Activated naive CD8-positive, alpha-beta T cell treated with anti-CD3 and anti-CD28 coated beads, Interleukin-2, amount 50 U/mL, for 24 hours (primary cell): Measurements from ENCODE around the gene PHF14.
A peak's percentile ranks its signal among the peaks of the same experiment; 100 is the strongest.
"Not testable (repeated sequence)": the region's sequence is repeated elsewhere in the genome, so short reads cannot be mapped to it uniquely, and the experiment has no call there.

Experiments
- ATAC-seq: fragments of 150-1000 bp; cut with Tn5 transposase; one replicate; pipeline ENCODE4 v1.10.0; 2021
- DNase-seq: peaks from one replicate; pipeline ENCODE4 v3.0.0; 2021
- H3K27ac Mint-ChIP-seq: one replicate; pipeline ENCODE4 v1.8.0; 2021; ENCODE audit warnings: mild to moderate bottlenecking, mixed read lengths
- H3K27me3 Mint-ChIP-seq: one replicate; pipeline ENCODE4 v1.8.0; 2021; ENCODE audit warnings: mixed read lengths
- H3K36me3 Mint-ChIP-seq: one replicate; pipeline ENCODE4 v1.8.0; 2021; ENCODE audit warnings: low read depth, mixed read lengths
- H3K4me1 Mint-ChIP-seq: one replicate; pipeline ENCODE4 v1.8.0; 2021; ENCODE audit warnings: mixed read lengths
- H3K4me3 Mint-ChIP-seq: one replicate; pipeline ENCODE4 v1.8.0; 2021; ENCODE audit warnings: mild to moderate bottlenecking, moderate library complexity, mixed read lengths
- H3K9me3 Mint-ChIP-seq: one replicate; pipeline ENCODE4 v1.8.0; 2021; ENCODE audit warnings: mixed read lengths

PHF14 gene

DNA sequence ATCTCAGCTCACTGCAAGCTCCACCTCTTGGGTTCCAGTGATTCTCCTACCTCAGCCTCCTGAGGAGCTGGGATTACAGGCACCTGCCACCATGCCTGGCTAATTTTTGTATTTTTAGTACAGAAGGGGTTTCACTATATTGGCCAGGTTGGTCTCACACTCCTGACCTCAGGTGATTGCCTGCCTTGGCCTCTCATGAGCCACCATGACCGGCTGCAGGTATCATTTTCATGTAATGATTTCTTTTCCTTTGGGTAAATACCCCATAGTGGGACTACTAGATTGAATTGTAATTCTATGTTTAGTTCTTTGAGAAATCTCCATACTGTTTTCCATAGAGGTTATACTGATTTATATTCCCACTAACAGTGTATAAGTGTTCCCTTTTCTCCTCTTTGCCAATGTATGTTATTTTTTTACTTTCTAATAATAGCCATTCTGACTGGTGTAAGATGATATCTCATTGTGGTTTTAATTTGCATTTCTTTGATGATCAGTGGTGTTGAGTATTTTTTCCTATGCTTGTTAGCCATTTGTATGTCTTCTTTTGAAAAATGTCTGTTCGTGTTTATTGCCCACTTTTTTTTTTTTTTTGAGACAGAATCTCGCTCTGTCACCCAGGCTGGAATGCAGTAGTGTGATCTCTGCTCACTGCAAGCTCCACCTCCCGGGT, 20.5 kb upstream of the PHF14 start:
- not testable (repeated sequence) for H3K27me3 Mint-ChIP-seq, H3K4me1 Mint-ChIP-seq, H3K4me3 Mint-ChIP-seq, DNase-seq, H3K36me3 Mint-ChIP-seq, ATAC-seq, H3K9me3 Mint-ChIP-seq, H3K27ac Mint-ChIP-seq

DNA sequence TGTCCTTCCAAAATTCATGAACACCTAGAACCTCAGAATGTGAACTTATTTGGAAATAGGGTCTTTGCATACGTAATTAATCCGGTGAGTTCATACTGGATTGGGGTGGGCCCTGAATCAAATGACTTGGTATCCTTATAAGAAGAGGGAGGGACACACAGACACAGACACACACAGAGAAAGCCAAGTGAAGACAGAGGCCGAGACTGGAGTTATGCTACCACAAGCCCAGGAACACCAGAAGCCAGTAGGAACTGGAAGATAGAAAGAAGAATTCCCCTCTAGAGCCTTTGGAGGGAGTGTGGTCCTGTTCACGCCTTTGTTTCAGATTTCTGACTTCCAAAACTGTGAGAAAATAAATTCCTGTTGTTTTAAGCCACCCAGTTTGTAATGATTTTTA, 17.1 kb upstream of the PHF14 start:
- Mint-ChIP-seq H3K27me3 (peaks cover 8% of the 10 kb centered on the region), H3K36me3 (peaks cover 2% of the 10 kb centered on the region), H3K4me1 (peaks cover 2% of the 10 kb centered on the region), H3K27ac (no peak overlapping the region), H3K4me3 (no peak overlapping the region), H3K9me3 (peaks cover 3% of the 10 kb centered on the region)
- DNase-seq = no peak
- ATAC-seq = no peak

DNA sequence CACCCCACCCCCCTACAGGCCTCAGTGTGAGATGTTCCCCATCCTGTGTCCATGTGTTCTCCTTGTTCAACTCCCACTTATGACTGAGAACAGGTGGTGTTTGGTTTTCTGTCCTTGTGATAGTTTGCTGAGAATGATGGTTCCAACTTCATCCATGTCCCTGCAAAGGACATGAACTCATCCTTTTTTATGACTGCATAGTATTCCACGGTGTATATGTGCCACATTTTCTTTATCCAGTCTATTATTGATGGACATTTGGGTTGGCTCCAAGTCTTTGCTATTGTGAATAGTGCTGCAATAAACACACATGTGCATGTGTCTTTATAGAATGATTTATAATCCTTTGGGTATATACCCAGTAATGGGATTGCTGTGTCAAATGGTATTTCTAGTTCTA, 13.4 kb upstream of the PHF14 start:
- peaks cover 17% of the 10 kb centered on the region for H3K27me3 Mint-ChIP-seq
- not testable (repeated sequence) for H3K9me3 Mint-ChIP-seq, H3K27ac Mint-ChIP-seq, DNase-seq, ATAC-seq, H3K36me3 Mint-ChIP-seq, H3K4me3 Mint-ChIP-seq, H3K4me1 Mint-ChIP-seq

DNA sequence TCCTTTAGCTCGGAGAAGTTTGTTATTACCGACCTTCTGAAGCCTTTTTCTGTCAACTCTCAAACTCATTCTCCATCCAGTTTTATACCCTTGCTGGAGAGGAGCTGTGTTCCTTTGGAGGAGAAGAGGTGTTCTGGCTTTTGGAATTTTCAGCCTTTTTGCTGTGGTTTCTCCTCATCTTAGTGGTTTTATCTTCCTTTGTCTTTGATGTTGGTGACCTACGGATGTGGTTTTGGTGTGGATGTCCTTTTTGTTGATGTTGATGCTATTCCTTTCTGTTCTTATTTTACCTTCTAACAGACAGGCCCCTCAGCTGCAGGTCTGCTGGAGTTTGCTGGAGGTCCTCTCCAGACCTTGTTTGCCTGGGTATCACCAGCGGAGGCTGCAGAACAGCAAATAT, 8.7 kb upstream of the PHF14 start:
- not testable (repeated sequence) for H3K4me1 Mint-ChIP-seq, ATAC-seq, H3K27ac Mint-ChIP-seq, DNase-seq, H3K36me3 Mint-ChIP-seq, H3K4me3 Mint-ChIP-seq
- Mint-ChIP-seq H3K9me3 (peaks cover 11% of the 10 kb centered on the region), H3K27me3 (peaks cover 21% of the 10 kb centered on the region)

DNA sequence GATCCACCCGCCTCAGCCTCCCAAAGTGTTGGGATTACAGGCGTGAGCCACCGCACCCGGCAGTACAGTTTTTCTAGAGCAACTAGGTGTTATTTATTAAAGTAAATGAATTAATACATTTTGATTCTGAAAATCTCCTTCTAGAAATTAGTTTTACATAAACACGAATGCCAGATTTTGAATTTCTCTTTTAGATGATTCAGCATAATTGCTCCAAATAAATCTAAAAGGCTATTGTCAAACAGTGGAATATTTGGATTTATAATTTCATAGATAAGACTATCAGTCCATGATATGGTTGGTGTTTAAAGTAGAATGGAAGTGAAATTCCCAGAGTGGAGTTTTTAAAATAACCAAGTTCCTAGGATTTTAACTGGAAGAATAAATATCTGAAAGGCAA, 1.5 kb upstream of the PHF14 start:
- no peak overlapping the region for H3K27ac Mint-ChIP-seq
- H3K36me3 Mint-ChIP-seq = peaks cover 24% of the 10 kb centered on the region
- H3K4me1 Mint-ChIP-seq = peaks cover 41% of the 10 kb centered on the region
- DNase-seq = no peak
- no peak for ATAC-seq
- no peaks in the 10 kb centered on the region for H3K9me3 Mint-ChIP-seq
- peaks cover 8% of the 10 kb centered on the region for H3K27me3 Mint-ChIP-seq
- no peak overlapping the region for H3K4me3 Mint-ChIP-seq

DNA sequence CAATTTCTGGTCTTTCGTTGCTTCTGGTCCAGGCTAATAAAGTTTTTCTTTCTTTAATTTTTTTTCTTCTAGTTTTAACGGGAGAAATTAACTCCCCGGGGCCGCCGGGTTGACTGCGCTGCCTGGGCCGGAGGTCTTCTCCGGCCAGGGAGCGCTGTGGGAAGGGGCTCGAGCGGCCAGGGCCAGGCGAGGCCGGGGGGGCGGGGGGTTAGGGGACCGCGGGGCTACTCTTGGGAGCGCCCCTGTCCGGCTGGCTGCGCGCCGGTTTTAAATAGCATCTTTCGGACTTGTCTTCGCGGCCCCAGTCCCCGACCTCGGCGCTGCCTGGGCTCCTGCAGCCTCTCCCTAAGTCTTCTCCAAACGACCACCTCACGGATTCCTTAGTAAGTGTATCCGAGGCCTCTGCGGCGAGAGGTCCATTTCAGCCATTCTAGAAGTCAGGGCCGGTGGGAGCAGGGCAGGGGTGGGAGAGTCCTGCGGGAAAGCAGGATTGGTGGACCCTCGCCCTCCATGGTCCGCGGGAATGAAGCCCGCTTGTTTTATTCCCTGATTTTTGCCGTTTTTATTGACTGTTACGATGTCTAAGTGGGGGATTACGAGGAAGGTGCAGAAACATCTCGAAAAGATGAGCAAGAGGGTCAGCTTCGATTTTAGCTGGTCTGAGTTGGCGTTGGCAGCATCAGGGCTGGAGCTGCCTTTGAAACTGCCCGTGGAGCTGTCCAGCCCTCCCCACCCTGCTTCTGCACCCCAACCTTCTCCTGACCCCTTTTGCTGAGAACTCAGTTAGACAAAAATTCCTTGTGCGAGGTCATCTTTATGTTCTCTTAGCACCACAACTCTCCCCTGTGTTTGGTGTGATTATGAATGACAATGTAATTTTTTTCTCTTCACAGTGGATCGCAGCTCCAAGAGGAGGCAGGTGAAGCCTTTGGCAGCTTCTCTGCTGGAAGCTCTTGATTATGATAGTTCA, 555 bp downstream of the PHF14 start:
- ATAC-seq (peak; percentile 13), DNase-seq (peak; percentile 24)
- Mint-ChIP-seq H3K27ac (peak overlapping the region; percentile 97), H3K4me3 (peak overlapping the region; percentile 97), H3K4me1 (peaks cover 52% of the 10 kb centered on the region), H3K27me3 (peaks cover 6% of the 10 kb centered on the region), H3K36me3 (peaks cover 36% of the 10 kb centered on the region), H3K9me3 (no peaks in the 10 kb centered on the region)

DNA sequence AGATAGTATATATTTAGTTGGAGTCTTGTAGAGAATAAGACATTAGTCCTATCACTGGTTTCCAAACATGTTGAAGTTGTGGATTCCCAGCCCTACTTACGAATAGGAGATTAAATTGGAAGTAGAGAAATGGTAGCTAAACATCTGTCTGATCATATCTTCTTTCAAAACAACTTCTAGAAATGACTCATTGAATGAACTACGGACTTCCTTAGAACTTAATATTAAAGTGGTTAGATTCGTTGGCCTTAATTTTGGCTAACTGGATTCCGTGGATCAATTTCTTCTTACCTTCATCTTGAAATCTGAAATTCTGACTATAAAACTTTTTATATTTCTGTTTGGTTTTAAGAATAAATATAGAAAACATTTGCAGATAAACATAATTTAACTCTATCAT, 3.4 kb downstream of the PHF14 start:
- DNase-seq = no peak
- peak overlapping the region; percentile 4 for H3K4me3 Mint-ChIP-seq
- ATAC-seq = no peak
- no peaks in the 10 kb centered on the region for H3K9me3 Mint-ChIP-seq
- H3K27me3 Mint-ChIP-seq = peaks cover 2% of the 10 kb centered on the region
- peaks cover 69% of the 10 kb centered on the region for H3K4me1 Mint-ChIP-seq
- peaks cover 49% of the 10 kb centered on the region for H3K36me3 Mint-ChIP-seq
- no peak overlapping the region for H3K27ac Mint-ChIP-seq

DNA sequence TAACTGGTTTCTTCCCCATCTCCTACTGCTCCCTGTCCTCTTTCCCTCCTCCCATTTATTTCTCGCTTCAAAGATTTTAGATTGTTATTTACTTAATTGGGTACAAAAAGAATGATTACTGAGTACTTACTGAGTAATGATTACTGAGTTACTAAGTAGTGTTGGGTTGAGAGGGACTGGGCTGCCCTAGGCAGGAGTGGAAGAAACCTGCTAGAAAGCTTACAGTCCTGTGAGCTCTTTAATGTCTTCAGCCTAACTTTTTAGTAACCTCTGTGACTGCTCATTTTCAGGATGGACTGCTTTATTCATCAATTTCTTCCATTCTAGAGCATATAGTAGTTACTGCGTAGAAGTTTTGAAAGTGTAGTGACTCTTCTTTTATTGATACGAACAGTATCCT, 7.6 kb downstream of the PHF14 start:
- Mint-ChIP-seq H3K4me3 (no peak overlapping the region), H3K4me1 (peaks cover 46% of the 10 kb centered on the region), H3K9me3 (no peaks in the 10 kb centered on the region), H3K27me3 (no peaks in the 10 kb centered on the region), H3K36me3 (peaks cover 47% of the 10 kb centered on the region), H3K27ac (no peak overlapping the region)
- ATAC-seq (no peak), DNase-seq (no peak)

DNA sequence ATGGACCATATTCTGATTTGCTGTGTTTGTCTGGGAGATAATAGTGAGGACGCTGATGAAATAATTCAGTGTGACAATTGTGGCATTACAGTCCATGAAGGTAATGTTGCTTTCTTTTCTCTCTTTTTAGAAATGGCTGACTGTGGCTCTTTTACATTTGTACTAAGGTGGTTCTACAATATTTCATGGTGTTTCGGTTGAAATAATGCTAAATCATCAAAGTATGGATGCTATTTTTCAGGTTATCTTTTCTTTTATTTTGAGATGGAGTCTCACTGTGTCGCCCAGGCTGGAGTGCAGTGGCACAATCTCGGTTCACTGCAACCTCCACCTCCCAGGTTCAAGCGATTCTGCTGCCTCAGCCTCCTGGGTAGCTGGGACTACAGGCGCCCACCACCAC, 17.1 kb downstream of the PHF14 start:
- H3K4me3 Mint-ChIP-seq, DNase-seq, ATAC-seq, H3K27me3 Mint-ChIP-seq, H3K4me1 Mint-ChIP-seq, H3K27ac Mint-ChIP-seq: not testable (repeated sequence)
- peaks cover 52% of the 10 kb centered on the region for H3K36me3 Mint-ChIP-seq
- peaks cover 11% of the 10 kb centered on the region for H3K9me3 Mint-ChIP-seq

DNA sequence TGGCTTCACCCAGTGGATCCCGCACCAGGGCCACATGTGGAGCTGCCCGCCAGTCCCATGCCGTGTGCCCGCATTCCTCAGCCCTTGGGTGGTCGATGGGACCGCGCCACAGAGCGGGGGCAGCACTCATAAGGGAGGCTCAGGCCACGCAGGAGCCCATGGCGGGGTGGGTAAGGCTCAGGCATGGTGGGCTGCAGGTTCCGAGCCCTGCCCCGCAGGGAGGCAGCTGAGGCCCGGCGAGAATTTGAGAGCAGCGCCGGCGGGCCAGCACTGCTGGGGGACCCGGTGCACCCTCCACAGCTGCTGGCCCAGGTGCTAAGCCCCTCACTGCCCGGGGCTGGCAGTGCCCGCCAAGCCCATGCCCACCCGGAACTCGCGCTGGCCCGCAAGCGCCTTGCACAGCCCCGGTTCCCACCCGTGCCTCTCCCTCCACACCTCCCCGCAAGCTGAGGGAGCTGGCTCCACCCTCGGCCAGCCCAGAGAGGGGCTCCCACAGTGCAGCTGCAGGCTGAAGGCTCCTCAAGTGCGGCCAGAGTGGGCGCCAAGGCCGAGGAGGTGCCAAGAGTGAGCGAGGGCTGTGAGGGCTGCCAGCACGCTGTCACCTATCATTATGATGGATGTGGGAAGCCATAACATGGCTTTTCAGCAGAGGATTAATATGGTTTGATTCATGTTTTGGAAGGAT, 22.0 kb downstream of the PHF14 start:
- DNase-seq, H3K27me3 Mint-ChIP-seq, H3K4me3 Mint-ChIP-seq, ATAC-seq, H3K27ac Mint-ChIP-seq: not testable (repeated sequence)
- peaks cover 23% of the 10 kb centered on the region for H3K4me1 Mint-ChIP-seq
- H3K9me3 Mint-ChIP-seq = peaks cover 11% of the 10 kb centered on the region
- peaks cover 51% of the 10 kb centered on the region for H3K36me3 Mint-ChIP-seq

DNA sequence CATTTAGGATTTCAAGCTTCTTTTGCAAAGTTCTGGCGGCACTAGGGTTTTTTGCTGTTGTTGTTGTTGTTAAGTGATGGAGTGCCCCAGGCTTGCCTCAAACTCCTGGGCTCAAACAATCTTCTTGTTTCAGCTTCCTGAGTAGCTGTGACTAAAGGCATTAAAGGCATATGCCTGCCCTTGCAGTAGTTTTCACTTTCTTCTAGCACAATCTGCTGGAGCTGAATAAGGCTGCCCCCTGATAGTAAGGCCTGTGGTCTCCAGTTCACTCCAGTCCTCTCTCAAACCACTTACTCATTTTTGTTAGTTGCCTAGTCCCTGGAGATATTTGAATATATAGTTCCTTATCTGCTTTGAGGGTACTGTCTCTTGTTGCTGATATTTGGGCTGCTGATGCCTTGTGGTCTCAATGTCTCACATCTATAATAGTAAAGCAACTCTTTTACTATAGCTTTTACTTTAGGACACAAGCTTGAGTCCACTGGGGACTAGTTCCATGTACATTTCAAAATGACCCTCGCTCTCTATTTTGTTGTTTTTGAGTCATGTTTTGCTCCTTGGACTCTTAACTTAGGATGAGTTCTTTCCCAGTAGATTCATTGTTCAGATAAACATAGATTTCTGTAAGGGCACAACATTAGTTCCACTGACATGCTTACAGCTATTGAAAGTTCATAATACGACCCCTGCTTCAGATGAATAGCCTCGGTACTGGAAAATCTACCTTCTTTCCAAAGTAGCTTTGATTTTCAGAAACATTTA, 25.5 kb downstream of the PHF14 start:
- Mint-ChIP-seq H3K4me3 (no peak overlapping the region), H3K27me3 (no peaks in the 10 kb centered on the region), H3K27ac (peak overlapping the region; percentile 16), H3K36me3 (peaks cover 51% of the 10 kb centered on the region), H3K9me3 (peaks cover 5% of the 10 kb centered on the region), H3K4me1 (peaks cover 33% of the 10 kb centered on the region)
- no peak for DNase-seq
- ATAC-seq = no peak

DNA sequence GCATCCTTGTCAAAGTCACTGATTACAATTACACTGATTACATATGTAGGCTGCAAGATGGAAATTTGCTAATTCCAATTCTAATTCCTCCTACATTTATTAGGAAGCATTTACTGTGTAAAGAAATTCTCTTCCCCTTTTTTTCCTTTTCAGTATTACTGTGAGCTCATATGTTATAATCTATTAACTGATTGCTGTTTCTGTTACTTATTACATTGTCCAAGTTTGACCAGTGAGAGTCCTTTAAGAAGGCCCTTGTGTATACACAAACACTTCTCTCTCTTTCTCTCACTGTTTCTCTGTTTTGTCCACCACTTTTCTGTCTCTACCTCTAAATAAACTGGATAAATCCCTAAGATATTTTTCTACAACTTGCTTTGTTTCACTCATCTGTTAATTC, 31.5 kb downstream of the PHF14 start:
- H3K27me3 Mint-ChIP-seq = no peaks in the 10 kb centered on the region
- peaks cover 45% of the 10 kb centered on the region for H3K36me3 Mint-ChIP-seq
- ATAC-seq = no peak
- H3K4me1 Mint-ChIP-seq = peaks cover 26% of the 10 kb centered on the region
- DNase-seq = no peak
- no peak overlapping the region for H3K4me3 Mint-ChIP-seq
- H3K27ac Mint-ChIP-seq = no peak overlapping the region
- no peaks in the 10 kb centered on the region for H3K9me3 Mint-ChIP-seq

DNA sequence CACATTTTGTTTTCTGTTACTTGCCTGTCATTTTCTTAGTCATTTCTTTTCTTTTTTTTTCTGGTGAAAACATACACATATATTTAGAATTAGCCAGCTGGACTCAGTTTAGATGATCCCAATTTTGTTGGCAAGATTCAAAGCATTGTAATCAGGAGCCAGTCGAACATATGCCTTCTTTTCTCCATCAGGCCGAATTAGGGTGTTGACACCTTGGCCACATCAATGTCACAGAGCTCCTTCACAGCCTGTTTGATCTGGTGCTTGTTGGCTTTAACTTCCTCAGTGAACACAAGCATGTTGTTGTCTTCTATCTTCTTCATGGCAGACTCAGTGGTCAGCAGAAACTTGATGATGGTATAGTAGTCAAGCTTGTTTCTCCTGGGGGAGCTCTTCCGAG, 32.6 kb downstream of the PHF14 start:
- Mint-ChIP-seq H3K36me3 (peaks cover 39% of the 10 kb centered on the region), H3K27me3 (no peaks in the 10 kb centered on the region), H3K27ac (no peak overlapping the region), H3K4me1 (peaks cover 20% of the 10 kb centered on the region), H3K9me3 (no peaks in the 10 kb centered on the region), H3K4me3 (no peak overlapping the region)
- ATAC-seq (no peak), DNase-seq (no peak)

DNA sequence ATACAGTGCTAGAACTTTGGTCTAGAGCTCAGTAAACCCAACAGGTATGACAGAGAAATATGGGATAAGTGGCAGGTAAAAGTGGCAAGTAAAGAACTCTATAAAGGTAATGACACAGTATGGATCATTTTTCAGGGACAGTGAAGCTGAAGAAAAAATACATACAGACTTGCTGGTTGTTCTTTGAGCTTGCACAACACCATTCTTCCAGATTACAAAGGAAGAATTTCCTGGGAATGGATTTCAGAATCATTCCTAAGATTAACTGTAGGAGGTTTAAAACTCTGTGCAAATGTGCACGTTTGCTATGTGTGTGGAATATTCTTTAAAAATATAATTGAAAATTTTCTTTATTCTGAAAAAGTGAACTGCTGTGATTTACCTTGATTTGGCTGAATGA, 36.0 kb downstream of the PHF14 start:
- H3K27ac Mint-ChIP-seq = no peak overlapping the region
- peaks cover 15% of the 10 kb centered on the region for H3K4me1 Mint-ChIP-seq
- no peak for DNase-seq
- no peaks in the 10 kb centered on the region for H3K27me3 Mint-ChIP-seq
- no peak for ATAC-seq
- peaks cover 37% of the 10 kb centered on the region for H3K36me3 Mint-ChIP-seq
- no peak overlapping the region for H3K4me3 Mint-ChIP-seq
- no peaks in the 10 kb centered on the region for H3K9me3 Mint-ChIP-seq
